HL-60/S4 treated with retinoic acid at 250 ng/mL for 4 days and 3 days (cell line): ENCODE data around the gene PDE4D.

Experiments
- in situ Hi-C: fragments of 300-500 bp; cut with MboI; formaldehyde crosslinking; loops from 2 replicates; pipeline ENCODE4 v1.7.0; 2022; ENCODE audit warnings: low sequenced_read_pairs

Gene PDE4D

GRCh38 chr5:58934629-58935097 lies 958.9 kb downstream of the PDE4D start:
- in situ Hi-C loops, result no loop called here

GRCh38 chr5:58933891-58934628 lies 959.5 kb downstream of the PDE4D start:
- in situ Hi-C loops, result no loop called here

GRCh38 chr5:58932057-58932612 lies 961.4 kb downstream of the PDE4D start:
- in situ Hi-C loops, result no loop called here

- in situ Hi-C loops, result no loop called here
Observed at GRCh38 chr5:58930520-58930919, 963.0 kb downstream of the PDE4D start.

- in situ Hi-C loops, result no loop called here
Observed at GRCh38 chr5:58929726-58930125, 963.8 kb downstream of the PDE4D start.

GRCh38 chr5:58927938-58928337 lies 965.6 kb downstream of the PDE4D start:
- in situ Hi-C loops, result no loop called here

- in situ Hi-C loops, result no loop called here
Observed at GRCh38 chr5:58927181-58927580, 966.3 kb downstream of the PDE4D start.

GRCh38 chr5:58926541-58926935 lies 967.0 kb downstream of the PDE4D start:
- in situ Hi-C loops, result no loop called here

GRCh38 chr5:58925627-58926540 lies 967.6 kb downstream of the PDE4D start:
- in situ Hi-C loops, result no loop called here

- in situ Hi-C loops, result no loop called here
Observed at GRCh38 chr5:58924306-58924705, 969.2 kb downstream of the PDE4D start.

GRCh38 chr5:58923355-58923754 lies 970.2 kb downstream of the PDE4D start:
- in situ Hi-C loops, result no loop called here

GRCh38 chr5:58922461-58923171 lies 970.9 kb downstream of the PDE4D start:
- in situ Hi-C loops, result no loop called here

GRCh38 chr5:58921159-58921558 lies 972.4 kb downstream of the PDE4D start:
- in situ Hi-C loops, result no loop called here

- in situ Hi-C loops, result no loop called here
Observed at GRCh38 chr5:58919833-58920232, 973.7 kb downstream of the PDE4D start.
